Neural crest cell (in vitro differentiated cells): Measurements from ENCODE around the gene USP53. TPM values are rescaled to one million over a fixed set of nuclear protein-coding genes. Genes with fewer than 3 reads are reported as not detected.

Experiments used
- DNase-seq: peaks from one replicate; pipeline ENCODE4 v3.0.0; 2021; ENCODE audit warnings: low read depth, mixed read lengths, low spot score
- H3K27ac Mint-ChIP-seq: one replicate; pipeline ENCODE4 v1.8.0; 2021; ENCODE audit warnings: mild to moderate bottlenecking, mixed read lengths; ENCODE audit not compliant: unreplicated experiment
- H3K27me3 Mint-ChIP-seq: 2 replicates; pipeline ENCODE4 v1.8.0; 2021; ENCODE audit warnings: low read depth, mild to moderate bottlenecking, mixed read lengths
- H3K36me3 Mint-ChIP-seq: 2 replicates; pipeline ENCODE4 v1.8.0; 2021; ENCODE audit warnings: low read depth, mild to moderate bottlenecking, mixed read lengths
- H3K4me1 Mint-ChIP-seq: 2 replicates; pipeline ENCODE4 v1.8.0; 2021; ENCODE audit warnings: mixed read lengths
- H3K4me3 Mint-ChIP-seq: one replicate; pipeline ENCODE4 v1.8.0; 2021; ENCODE audit warnings: mild to moderate bottlenecking, mixed read lengths
- H3K9me3 Mint-ChIP-seq: 2 replicates; pipeline ENCODE4 v1.8.0; 2021; ENCODE audit warnings: mixed read lengths
- total RNA-seq: library from RNA; stranded (reverse); gene quantifications from 2 replicates; pipeline ENCODE4 v1.2.1, GENCODE V29; 2021
- TF ChIP-seq, protein P1 (sequence below): fragments of 200-600 bp; sonication (generic); conservative IDR thresholded peaks from 2 replicates; pipeline ENCODE4 v1.5.0; 2021; ENCODE audit warnings: antibody characterized with exemption, mild to moderate bottlenecking

USP53 gene
- total RNA-seq, 1 donor from 2014 or later: 6.4 TPM

DNA sequence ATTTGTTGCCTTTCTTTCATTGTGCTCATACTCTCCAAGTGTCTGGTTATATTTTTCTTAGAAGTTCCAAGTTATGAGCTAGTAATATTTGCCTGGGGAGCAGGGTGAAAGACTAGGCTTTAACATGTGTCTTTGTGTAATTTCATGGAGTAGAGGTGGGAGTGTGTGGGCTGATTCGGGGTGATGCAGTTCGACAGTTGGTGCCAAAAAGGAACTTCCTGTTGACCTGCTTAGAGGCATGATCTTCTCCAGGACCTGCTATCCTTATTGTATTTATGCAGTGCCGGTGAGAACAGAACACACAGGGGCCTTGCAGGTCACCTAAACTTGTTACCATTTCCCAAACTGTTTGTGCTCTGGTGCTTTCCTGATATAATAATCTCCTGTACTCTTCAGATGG is 21.2 kb downstream of the USP53 start:
- TF ChIP-seq, protein P1, sequence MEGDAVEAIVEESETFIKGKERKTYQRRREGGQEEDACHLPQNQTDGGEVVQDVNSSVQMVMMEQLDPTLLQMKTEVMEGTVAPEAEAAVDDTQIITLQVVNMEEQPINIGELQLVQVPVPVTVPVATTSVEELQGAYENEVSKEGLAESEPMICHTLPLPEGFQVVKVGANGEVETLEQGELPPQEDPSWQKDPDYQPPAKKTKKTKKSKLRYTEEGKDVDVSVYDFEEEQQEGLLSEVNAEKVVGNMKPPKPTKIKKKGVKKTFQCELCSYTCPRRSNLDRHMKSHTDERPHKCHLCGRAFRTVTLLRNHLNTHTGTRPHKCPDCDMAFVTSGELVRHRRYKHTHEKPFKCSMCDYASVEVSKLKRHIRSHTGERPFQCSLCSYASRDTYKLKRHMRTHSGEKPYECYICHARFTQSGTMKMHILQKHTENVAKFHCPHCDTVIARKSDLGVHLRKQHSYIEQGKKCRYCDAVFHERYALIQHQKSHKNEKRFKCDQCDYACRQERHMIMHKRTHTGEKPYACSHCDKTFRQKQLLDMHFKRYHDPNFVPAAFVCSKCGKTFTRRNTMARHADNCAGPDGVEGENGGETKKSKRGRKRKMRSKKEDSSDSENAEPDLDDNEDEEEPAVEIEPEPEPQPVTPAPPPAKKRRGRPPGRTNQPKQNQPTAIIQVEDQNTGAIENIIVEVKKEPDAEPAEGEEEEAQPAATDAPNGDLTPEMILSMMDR: no peak
- Mint-ChIP-seq H3K4me1 (peaks cover 8% of the 10 kb centered on the region), H3K27me3 (no peaks in the 10 kb centered on the region), H3K9me3 (no peaks in the 10 kb centered on the region), H3K27ac (no peak overlapping the region), H3K4me3 (no peak overlapping the region), H3K36me3 (no peaks in the 10 kb centered on the region)
- no peak for DNase-seq

GRCh38 chr4:119237201-119237600 is 24.7 kb downstream of the USP53 start:
- Mint-ChIP-seq H3K9me3 (no peaks in the 10 kb centered on the region), H3K4me1 (peaks cover 8% of the 10 kb centered on the region), H3K27me3 (no peaks in the 10 kb centered on the region), H3K4me3 (no peak overlapping the region), H3K27ac (no peak overlapping the region), H3K36me3 (no peaks in the 10 kb centered on the region)
- TF ChIP-seq, protein P1: no peak
- DNase-seq: no peak

- no peak overlapping the region for H3K4me3 Mint-ChIP-seq
- no peak overlapping the region for H3K27ac Mint-ChIP-seq
- no peaks in the 10 kb centered on the region for H3K36me3 Mint-ChIP-seq
- TF ChIP-seq, protein P1: no peak
- peaks cover 8% of the 10 kb centered on the region for H3K4me1 Mint-ChIP-seq
- H3K9me3 Mint-ChIP-seq: no peaks in the 10 kb centered on the region
- H3K27me3 Mint-ChIP-seq: no peaks in the 10 kb centered on the region
- DNase-seq: no peak
These were observed 25.1 kb downstream of the USP53 start for GRCh38 chr4:119237642-119238041.

DNA sequence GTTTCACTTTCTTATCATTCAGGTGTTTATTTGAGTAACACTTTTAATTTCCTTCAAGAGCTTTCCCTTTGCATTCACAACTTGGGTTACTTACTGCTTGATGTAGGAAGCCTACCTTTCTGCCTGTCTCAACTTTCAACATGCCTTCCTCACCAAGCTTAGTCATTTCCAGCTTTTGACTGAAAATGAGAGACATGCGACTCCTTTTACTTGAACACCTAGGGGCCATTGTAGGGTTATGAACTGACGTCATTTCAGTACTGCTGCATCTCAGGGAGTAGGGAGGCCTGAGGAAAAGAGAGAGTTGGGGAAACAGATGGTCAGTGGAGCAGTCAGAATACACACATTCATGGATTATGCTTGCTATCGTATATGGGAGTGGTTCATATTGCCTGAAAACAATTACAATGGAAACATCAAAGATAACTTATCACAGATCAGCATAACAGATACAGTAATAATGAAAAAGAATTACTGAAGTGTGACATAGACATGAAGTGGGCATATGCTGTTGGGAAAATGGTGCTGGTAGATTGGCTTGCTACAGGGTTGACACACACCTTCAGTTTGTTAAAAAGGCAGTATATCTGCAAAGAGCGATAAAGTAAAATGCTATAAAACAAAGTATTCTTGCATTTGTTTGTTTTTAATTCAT is 25.7 kb downstream of the USP53 start:
- no peaks in the 10 kb centered on the region for H3K27me3 Mint-ChIP-seq
- DNase-seq: no peak
- TF ChIP-seq, protein P1: no peak
- H3K9me3 Mint-ChIP-seq: no peaks in the 10 kb centered on the region
- H3K36me3 Mint-ChIP-seq: no peaks in the 10 kb centered on the region
- H3K4me3 Mint-ChIP-seq: no peak overlapping the region
- H3K27ac Mint-ChIP-seq: no peak overlapping the region
- peaks cover 8% of the 10 kb centered on the region for H3K4me1 Mint-ChIP-seq

DNA sequence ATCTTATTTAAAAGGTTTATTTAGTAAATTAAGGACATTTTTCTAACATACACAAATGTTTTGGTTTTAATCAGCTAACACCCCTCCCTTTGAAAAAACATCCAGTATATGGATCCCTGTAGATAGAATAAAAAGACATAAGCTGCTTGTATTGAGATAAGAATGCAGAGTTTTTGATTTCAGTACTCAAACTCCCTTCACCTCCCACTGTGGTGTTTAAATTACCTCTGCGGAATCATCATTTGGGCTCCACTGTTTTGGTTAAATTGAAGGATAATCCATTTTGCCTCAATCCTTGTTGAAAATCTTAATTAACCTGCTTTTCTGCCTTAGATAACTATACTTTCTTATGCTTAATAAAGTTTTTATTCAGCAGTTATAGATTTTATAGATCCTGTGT is 27.6 kb downstream of the USP53 start:
- Mint-ChIP-seq H3K36me3 (no peaks in the 10 kb centered on the region), H3K27ac (no peak overlapping the region), H3K4me1 (no peaks in the 10 kb centered on the region), H3K27me3 (no peaks in the 10 kb centered on the region), H3K4me3 (no peak overlapping the region), H3K9me3 (no peaks in the 10 kb centered on the region)
- no peak for DNase-seq
- TF ChIP-seq, protein P1: no peak
